SU-DHL-6 (cell line): ENCODE results near the gene CCDC167.

Experiments used
- H2AFZ ChIP-seq: fragments of 200-600 bp; sonication (generic); 2 replicates; pipeline ENCODE4 v1.6.1; 2014; ENCODE audit warnings: low read depth, mild to moderate bottlenecking, moderate library complexity, mixed read lengths, antibody characterized with exemption, low read length; ENCODE audit not compliant: severe bottlenecking
- H3F3A ChIP-seq: fragments of 200-600 bp; shearing (Covaris generic); 2 replicates; pipeline ENCODE4 v1.6.0; 2016; ENCODE audit warnings: antibody characterized with exemption, mild to moderate bottlenecking; ENCODE audit not compliant: insufficient read depth
- H3K27ac ChIP-seq: fragments of 200-600 bp; sonication (generic); 2 replicates; pipeline ENCODE4 v1.5.1; 2016; ENCODE audit warnings: low read depth, mild to moderate bottlenecking, low read length, moderate library complexity, mixed read lengths
- H3K27me3 ChIP-seq: fragments of 200-600 bp; sonication (generic), shearing (Covaris generic); 2 replicates; pipeline ENCODE4 v1.6.0; 2014; ENCODE audit warnings: mild to moderate bottlenecking, low read length
- H3K36me3 ChIP-seq: fragments of 200-600 bp; sonication (generic); 2 replicates; pipeline ENCODE4 v1.6.1; 2014; ENCODE audit warnings: mild to moderate bottlenecking, low read length, mixed read lengths
- H3K4me2 ChIP-seq: fragments of 300-600, 200-600 bp; shearing (Covaris generic), sonication (generic); 2 replicates; pipeline ENCODE4 v1.6.0; 2014; ENCODE audit warnings: low read length, low read depth, mild to moderate bottlenecking; ENCODE audit not compliant: poor library complexity, severe bottlenecking
- H3K4me3 ChIP-seq: fragments of 200-600 bp; sonication (generic); 2 replicates; pipeline ENCODE4 v1.5.1; 2014; ENCODE audit warnings: antibody characterized with exemption, low read length, mild to moderate bottlenecking, mixed read lengths; ENCODE audit not compliant: insufficient read depth, poor library complexity, severe bottlenecking
- H3K79me2 ChIP-seq: fragments of 200-600 bp; sonication (generic); 2 replicates; pipeline ENCODE4 v1.6.1; 2014; ENCODE audit warnings: mild to moderate bottlenecking, low read length, moderate library complexity; ENCODE audit not compliant: insufficient read depth
- H3K9ac ChIP-seq: fragments of 200-600 bp; sonication (generic); 2 replicates; pipeline ENCODE4 v1.7.0; 2014; ENCODE audit warnings: mild to moderate bottlenecking, low read length
- H3K9me2 ChIP-seq: fragments of 200-600 bp; sonication (generic); replicated peaks from 2 replicates; pipeline ENCODE4 v1.6.1; 2014; ENCODE audit warnings: low read length; ENCODE audit not compliant: insufficient read depth
- H3K9me3 ChIP-seq: fragments of 200-600 bp; sonication (generic); 2 replicates; pipeline ENCODE4 v1.6.1; 2014; ENCODE audit warnings: low read length, mixed read lengths; ENCODE audit not compliant: insufficient read depth
- H4K20me1 ChIP-seq: fragments of 200-600 bp; sonication (generic); 2 replicates; pipeline ENCODE4 v1.6.1; 2014; ENCODE audit warnings: low read depth, mild to moderate bottlenecking, antibody characterized with exemption, low read length, moderate library complexity, mixed read lengths
- CTCF ChIP-seq: fragments of 200-600 bp; sonication (generic); IDR thresholded peaks from one replicate; pipeline ENCODE4 v1.5.1; 2017; ENCODE audit warnings: antibody characterized with exemption, mild to moderate bottlenecking, low read length, moderate library complexity; ENCODE audit not compliant: insufficient read depth, poor library complexity, severe bottlenecking
- EZH2phosphoT487 ChIP-seq: fragments of 200-600 bp; sonication (generic), shearing (Covaris generic); conservative IDR thresholded peaks from 2 replicates; pipeline ENCODE4 v1.6.1; 2018; ENCODE audit warnings: mild to moderate bottlenecking, antibody characterized with exemption, low read length, moderate library complexity, mixed read lengths

The CCDC167 gene

GRCh38 chr6:37523412-37523811, 23.7 kb upstream of the CCDC167 start:
- Histone ChIP-seq H2AFZ (no peak overlapping the region), H3K27ac (no peak overlapping the region), H3K79me2 (no peaks in the 10 kb centered on the region), H3F3A (no peaks in the 10 kb centered on the region), H3K4me2 (no peak overlapping the region), H3K9ac (no peak overlapping the region), H3K9me2 (no peaks in the 10 kb centered on the region), H3K9me3 (no peaks in the 10 kb centered on the region), H4K20me1 (no peaks in the 10 kb centered on the region), H3K27me3 (no peaks in the 10 kb centered on the region), H3K4me3 (no peak overlapping the region), H3K36me3 (no peaks in the 10 kb centered on the region)
- no peak for TF ChIP-seq CTCF
- TF ChIP-seq EZH2phosphoT487, result no peak

GRCh38 chr6:37522836-37523235, 23.1 kb upstream of the CCDC167 start:
- Histone ChIP-seq H3K79me2 (no peaks in the 10 kb centered on the region), H3K27me3 (no peaks in the 10 kb centered on the region), H3K9me2 (no peaks in the 10 kb centered on the region), H3K36me3 (no peaks in the 10 kb centered on the region), H3K4me3 (no peak overlapping the region), H2AFZ (no peak overlapping the region), H3K9ac (no peak overlapping the region), H3K9me3 (no peaks in the 10 kb centered on the region), H4K20me1 (no peaks in the 10 kb centered on the region), H3F3A (no peaks in the 10 kb centered on the region), H3K4me2 (no peak overlapping the region), H3K27ac (no peak overlapping the region)
- TF ChIP-seq CTCF, result no peak
- no peak for TF ChIP-seq EZH2phosphoT487

- Histone ChIP-seq H3K4me2 (no peak overlapping the region), H3K36me3 (no peaks in the 10 kb centered on the region), H3K9me3 (no peaks in the 10 kb centered on the region), H3K4me3 (no peak overlapping the region), H4K20me1 (no peaks in the 10 kb centered on the region), H3K27ac (no peak overlapping the region), H3K79me2 (no peaks in the 10 kb centered on the region), H3K9me2 (no peaks in the 10 kb centered on the region), H2AFZ (no peak overlapping the region), H3K9ac (no peak overlapping the region), H3F3A (no peaks in the 10 kb centered on the region), H3K27me3 (no peaks in the 10 kb centered on the region)
- TF ChIP-seq EZH2phosphoT487 (no peak), CTCF (no peak)
These were observed 22.0 kb upstream of the CCDC167 start for GRCh38 chr6:37521674-37522073.

- Histone ChIP-seq H3K9ac (no peak overlapping the region), H3F3A (no peaks in the 10 kb centered on the region), H4K20me1 (no peaks in the 10 kb centered on the region), H3K79me2 (no peaks in the 10 kb centered on the region), H3K9me3 (no peaks in the 10 kb centered on the region), H3K4me2 (no peak overlapping the region), H3K36me3 (no peaks in the 10 kb centered on the region), H3K4me3 (no peak overlapping the region), H2AFZ (no peak overlapping the region), H3K27me3 (no peaks in the 10 kb centered on the region), H3K9me2 (no peaks in the 10 kb centered on the region), H3K27ac (no peak overlapping the region)
- TF ChIP-seq EZH2phosphoT487 (no peak), CTCF (no peak)
These were observed 21.2 kb upstream of the CCDC167 start for GRCh38 chr6:37520926-37521325.
